ENCODE data around the gene STN1.

STN1 gene

GRCh38 chr10:103877861-103878260 lies 40.1 kb downstream of the STN1 start:
- no peak overlapping the region for H3K4me3 ChIP-seq (ENCODE audit: control insufficient read depth, low read depth, low read length)
- TF ChIP-seq CTCF (IDR thresholded peaks at IDR 0.05; ENCODE audit: control insufficient read depth, insufficient read depth, low read depth, low read length, missing control alignments), result no peak
- DNase-seq (ENCODE audit: low read depth), result no peak

GRCh38 chr10:103876155-103876554 lies 41.8 kb downstream of the STN1 start:
- DNase-seq (ENCODE audit: low read depth), result no peak
- no peak overlapping the region for H3K4me3 ChIP-seq (ENCODE audit: control insufficient read depth, low read depth, low read length)
- no peak for TF ChIP-seq CTCF (IDR thresholded peaks at IDR 0.05; ENCODE audit: control insufficient read depth, insufficient read depth, low read depth, low read length, missing control alignments)

GRCh38 chr10:103874730-103875129 lies 43.3 kb downstream of the STN1 start:
- no peak overlapping the region for H3K4me3 ChIP-seq (ENCODE audit: control insufficient read depth, low read depth, low read length)
- TF ChIP-seq CTCF (IDR thresholded peaks at IDR 0.05; ENCODE audit: control insufficient read depth, insufficient read depth, low read depth, low read length, missing control alignments), result no peak
- no peak for DNase-seq (ENCODE audit: low read depth)

GRCh38 chr10:103872137-103872931 lies 45.6 kb downstream of the STN1 start:
- no peak overlapping the region for H3K4me3 ChIP-seq (ENCODE audit: control insufficient read depth, low read depth, low read length)
- no peak for TF ChIP-seq CTCF (IDR thresholded peaks at IDR 0.05; ENCODE audit: control insufficient read depth, insufficient read depth, low read depth, low read length, missing control alignments)
- DNase-seq (ENCODE audit: low read depth), result no peak

- no peak for TF ChIP-seq CTCF (IDR thresholded peaks at IDR 0.05; ENCODE audit: control insufficient read depth, insufficient read depth, low read depth, low read length, missing control alignments)
- no peak for DNase-seq (ENCODE audit: low read depth)
- H3K4me3 ChIP-seq (ENCODE audit: control insufficient read depth, low read depth, low read length), result no peak overlapping the region
Measured at GRCh38 chr10:103871006-103871405, 47.0 kb downstream of the STN1 start.

GRCh38 chr10:103870516-103870915 lies 47.5 kb downstream of the STN1 start:
- H3K4me3 ChIP-seq (ENCODE audit: control insufficient read depth, low read depth, low read length), result no peak overlapping the region
- peak; percentile 81 for DNase-seq (ENCODE audit: low read depth)

More at GRCh38 chr10:103870516-103870915, 47.5 kb downstream of the STN1 start:
- TF ChIP-seq CTCF (IDR thresholded peaks at IDR 0.05; ENCODE audit: control insufficient read depth, insufficient read depth, low read depth, low read length, missing control alignments), result peak; percentile 24
